T1000 (cell line): ENCODE data around the gene CUZD1.

Experiments used
- DNase-seq: peaks from one replicate; lab custom pipeline; 2025; ENCODE audit warnings: mixed read lengths; lab: John Stamatoyannopoulos, UW

The CUZD1 gene

GRCh38 chr10:122855745-122856144, 10.1 kb upstream of the CUZD1 start:
- DNase-seq = no peak

GRCh38 chr10:122854648-122855047, 9.0 kb upstream of the CUZD1 start:
- peak; percentile 46 for DNase-seq

GRCh38 chr10:122853665-122854313, 8.1 kb upstream of the CUZD1 start:
- no peak for DNase-seq

GRCh38 chr10:122852261-122852660, 6.6 kb upstream of the CUZD1 start:
- peak; percentile 76 for DNase-seq

- no peak for DNase-seq
Observed at GRCh38 chr10:122850705-122851640, 5.3 kb upstream of the CUZD1 start.

- no peak for DNase-seq
Observed at GRCh38 chr10:122849900-122850605, 4.4 kb upstream of the CUZD1 start.

- no peak for DNase-seq
Observed at GRCh38 chr10:122849090-122849489, 3.4 kb upstream of the CUZD1 start.

GRCh38 chr10:122847782-122848604, 2.3 kb upstream of the CUZD1 start:
- no peak for DNase-seq

GRCh38 chr10:122844146-122844545, 1.5 kb downstream of the CUZD1 start:
- DNase-seq = no peak

GRCh38 chr10:122841569-122841968, 4.1 kb downstream of the CUZD1 start:
- DNase-seq = no peak

GRCh38 chr10:122839505-122839904, 6.2 kb downstream of the CUZD1 start:
- DNase-seq = no peak

- no peak for DNase-seq
Observed at GRCh38 chr10:122838880-122839279, 6.8 kb downstream of the CUZD1 start.

- DNase-seq = no peak
Observed at GRCh38 chr10:122835908-122836307, 9.7 kb downstream of the CUZD1 start.

- no peak for DNase-seq
Observed at GRCh38 chr10:122830965-122831353, 14.7 kb downstream of the CUZD1 start.

- no peak for DNase-seq
Observed at GRCh38 chr10:122830273-122830964, 15.2 kb downstream of the CUZD1 start.

- no peak for DNase-seq
Observed at GRCh38 chr10:122829454-122829853, 16.2 kb downstream of the CUZD1 start.

GRCh38 chr10:122828716-122829255, 16.9 kb downstream of the CUZD1 start:
- DNase-seq = no peak

- DNase-seq = no peak
Observed at GRCh38 chr10:122827302-122827701, 18.4 kb downstream of the CUZD1 start.

- DNase-seq = no peak
Observed at GRCh38 chr10:122822973-122823690, 22.5 kb downstream of the CUZD1 start.

- DNase-seq = no peak
Observed at GRCh38 chr10:122821808-122822207, 23.8 kb downstream of the CUZD1 start.
